ENCODE results near the gene IQCE.

The IQCE gene, protein sequence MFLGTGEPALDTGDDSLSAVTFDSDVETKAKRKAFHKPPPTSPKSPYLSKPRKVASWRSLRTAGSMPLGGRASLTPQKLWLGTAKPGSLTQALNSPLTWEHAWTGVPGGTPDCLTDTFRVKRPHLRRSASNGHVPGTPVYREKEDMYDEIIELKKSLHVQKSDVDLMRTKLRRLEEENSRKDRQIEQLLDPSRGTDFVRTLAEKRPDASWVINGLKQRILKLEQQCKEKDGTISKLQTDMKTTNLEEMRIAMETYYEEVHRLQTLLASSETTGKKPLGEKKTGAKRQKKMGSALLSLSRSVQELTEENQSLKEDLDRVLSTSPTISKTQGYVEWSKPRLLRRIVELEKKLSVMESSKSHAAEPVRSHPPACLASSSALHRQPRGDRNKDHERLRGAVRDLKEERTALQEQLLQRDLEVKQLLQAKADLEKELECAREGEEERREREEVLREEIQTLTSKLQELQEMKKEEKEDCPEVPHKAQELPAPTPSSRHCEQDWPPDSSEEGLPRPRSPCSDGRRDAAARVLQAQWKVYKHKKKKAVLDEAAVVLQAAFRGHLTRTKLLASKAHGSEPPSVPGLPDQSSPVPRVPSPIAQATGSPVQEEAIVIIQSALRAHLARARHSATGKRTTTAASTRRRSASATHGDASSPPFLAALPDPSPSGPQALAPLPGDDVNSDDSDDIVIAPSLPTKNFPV

DNA sequence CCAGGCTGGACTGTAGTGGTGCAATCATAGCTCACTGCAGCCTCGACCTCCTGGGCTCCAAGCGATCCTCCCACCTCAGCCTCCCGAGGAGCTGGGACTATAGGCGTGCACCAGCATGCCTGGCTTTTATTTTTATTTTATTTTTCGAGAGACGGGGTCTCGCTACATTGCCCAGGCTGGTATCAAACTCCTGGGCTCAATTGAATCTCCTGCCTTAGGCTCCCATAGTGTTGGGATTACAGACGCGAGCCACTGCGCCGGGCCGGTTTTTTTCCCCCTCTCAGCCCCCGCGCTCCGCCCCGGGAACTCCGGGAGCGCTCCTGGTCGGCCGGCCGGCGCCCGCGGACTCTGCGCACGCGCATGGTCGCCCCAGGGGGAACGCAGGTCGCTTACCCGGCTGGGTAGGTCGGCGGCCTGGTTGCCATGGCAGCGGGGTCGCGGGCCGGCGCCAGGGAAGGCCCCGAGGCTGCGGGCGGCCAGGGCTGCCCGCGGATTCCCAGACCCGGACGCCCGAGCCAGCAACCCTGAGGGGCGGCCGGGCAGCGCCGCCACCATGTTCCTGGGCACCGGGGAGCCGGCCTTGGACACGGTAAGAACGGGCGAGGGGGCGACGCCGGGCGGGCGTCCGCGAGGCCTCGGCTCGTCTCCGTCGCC, at the start of gene IQCE:
Gene IQCE, plus strand, starts transcription at position 351 of the 654 bp plus-strand sequence. Its CDS starts 203 bp downstream, at position 554.
- Histone ChIP-seq H3K27me3 (replicated peaks; ENCODE audit: control insufficient read depth, insufficient read depth, low read length) (no peaks in the 10 kb centered on the region), H3K36me3 (ENCODE audit: control insufficient read depth, insufficient read depth, low read length) (no peaks in the 10 kb centered on the region), H3K4me3 (replicated peaks; ENCODE audit: low read depth, low read length) (peak within 1 kb of the TSS; percentile 81)
- peak; percentile 92 for DNase-seq (ENCODE audit: extremely low read depth, insufficient read length)
- TF ChIP-seq, protein P1, sequence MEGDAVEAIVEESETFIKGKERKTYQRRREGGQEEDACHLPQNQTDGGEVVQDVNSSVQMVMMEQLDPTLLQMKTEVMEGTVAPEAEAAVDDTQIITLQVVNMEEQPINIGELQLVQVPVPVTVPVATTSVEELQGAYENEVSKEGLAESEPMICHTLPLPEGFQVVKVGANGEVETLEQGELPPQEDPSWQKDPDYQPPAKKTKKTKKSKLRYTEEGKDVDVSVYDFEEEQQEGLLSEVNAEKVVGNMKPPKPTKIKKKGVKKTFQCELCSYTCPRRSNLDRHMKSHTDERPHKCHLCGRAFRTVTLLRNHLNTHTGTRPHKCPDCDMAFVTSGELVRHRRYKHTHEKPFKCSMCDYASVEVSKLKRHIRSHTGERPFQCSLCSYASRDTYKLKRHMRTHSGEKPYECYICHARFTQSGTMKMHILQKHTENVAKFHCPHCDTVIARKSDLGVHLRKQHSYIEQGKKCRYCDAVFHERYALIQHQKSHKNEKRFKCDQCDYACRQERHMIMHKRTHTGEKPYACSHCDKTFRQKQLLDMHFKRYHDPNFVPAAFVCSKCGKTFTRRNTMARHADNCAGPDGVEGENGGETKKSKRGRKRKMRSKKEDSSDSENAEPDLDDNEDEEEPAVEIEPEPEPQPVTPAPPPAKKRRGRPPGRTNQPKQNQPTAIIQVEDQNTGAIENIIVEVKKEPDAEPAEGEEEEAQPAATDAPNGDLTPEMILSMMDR (IDR thresholded peaks at IDR 0.05; ENCODE audit: insufficient read depth, low read length, poor library complexity, severe bottlenecking): no peak

DNA sequence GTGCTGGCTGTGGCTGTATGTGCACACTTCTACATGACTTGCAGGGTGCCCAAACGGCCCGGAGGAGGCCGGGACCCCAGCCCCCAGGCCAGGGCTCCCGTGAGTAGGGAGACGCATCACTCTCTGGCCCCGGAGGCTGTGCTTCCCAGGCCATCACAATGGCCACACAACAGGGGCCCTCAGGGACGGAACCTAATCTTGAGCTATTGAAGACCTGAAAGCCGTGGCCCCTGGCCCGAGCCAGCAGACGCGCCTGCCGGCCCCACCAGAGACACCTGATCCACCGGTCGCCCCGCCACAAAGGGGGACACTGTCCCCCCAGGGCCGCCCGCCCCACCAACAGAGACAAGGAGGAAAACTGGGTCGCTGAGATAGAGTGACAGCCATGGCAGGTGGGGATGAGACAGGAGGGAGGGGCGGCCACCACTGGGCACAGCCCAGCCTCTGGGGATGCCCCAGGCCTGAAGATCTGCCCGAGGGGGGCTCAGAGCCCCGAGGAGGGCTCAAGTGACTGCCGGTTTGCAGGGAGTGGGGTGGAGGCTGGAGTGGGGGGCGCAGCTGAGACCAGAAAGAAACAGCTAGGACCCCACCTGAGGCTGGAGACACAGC, 49.4 kb upstream of the IQCE start:
- TF ChIP-seq, protein P1 (IDR thresholded peaks at IDR 0.05; ENCODE audit: insufficient read depth, low read length, poor library complexity, severe bottlenecking): no peak
- H3K27me3 ChIP-seq (replicated peaks; ENCODE audit: control insufficient read depth, insufficient read depth, low read length): no peaks in the 10 kb centered on the region

DNA sequence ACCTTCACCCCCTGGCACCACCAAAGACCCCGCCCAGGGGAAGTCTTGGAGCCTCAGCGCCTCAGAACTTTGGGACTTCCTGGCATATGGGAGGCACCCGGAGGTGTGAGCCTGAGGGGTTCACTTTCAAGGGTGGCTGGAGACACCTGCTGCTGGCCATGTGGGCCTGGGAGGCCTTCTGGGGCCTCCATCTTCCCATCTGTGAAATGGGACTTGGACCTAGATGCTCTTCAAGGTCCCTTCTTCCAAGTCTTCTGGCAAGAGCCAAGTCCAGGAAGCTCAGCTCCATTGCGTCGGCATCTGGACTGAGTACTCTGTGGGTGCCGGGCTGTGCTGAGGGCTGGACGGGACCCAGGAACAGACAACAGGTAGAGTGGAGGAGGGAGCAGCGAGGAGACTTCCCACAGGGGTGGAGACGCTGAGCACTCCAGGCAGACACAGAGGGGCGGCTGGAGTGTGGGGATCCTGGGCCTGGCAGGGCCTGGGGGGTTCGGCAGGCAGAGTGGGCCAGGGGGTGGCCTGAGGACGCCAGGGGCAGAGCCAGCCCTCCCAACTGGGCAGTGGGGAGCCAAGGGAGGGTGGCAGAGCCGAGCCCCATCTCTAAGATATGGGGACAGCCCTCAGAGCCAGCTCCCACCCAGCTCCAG, 48.5 kb upstream of the IQCE start:
- Histone ChIP-seq H3K4me3 (replicated peaks; ENCODE audit: low read depth, low read length) (no peak overlapping the region), H3K27me3 (replicated peaks; ENCODE audit: control insufficient read depth, insufficient read depth, low read length) (no peaks in the 10 kb centered on the region), H3K36me3 (ENCODE audit: control insufficient read depth, insufficient read depth, low read length) (no peaks in the 10 kb centered on the region)
- DNase-seq (ENCODE audit: extremely low read depth, insufficient read length): no peak
- TF ChIP-seq, protein P1 (IDR thresholded peaks at IDR 0.05; ENCODE audit: insufficient read depth, low read length, poor library complexity, severe bottlenecking): no peak

More for the DNA sequence above, 49.4 kb upstream of the IQCE start:
- Histone ChIP-seq H3K4me3 (replicated peaks; ENCODE audit: low read depth, low read length) (no peak overlapping the region), H3K36me3 (ENCODE audit: control insufficient read depth, insufficient read depth, low read length) (no peaks in the 10 kb centered on the region)
- DNase-seq (ENCODE audit: extremely low read depth, insufficient read length): no peak

DNA sequence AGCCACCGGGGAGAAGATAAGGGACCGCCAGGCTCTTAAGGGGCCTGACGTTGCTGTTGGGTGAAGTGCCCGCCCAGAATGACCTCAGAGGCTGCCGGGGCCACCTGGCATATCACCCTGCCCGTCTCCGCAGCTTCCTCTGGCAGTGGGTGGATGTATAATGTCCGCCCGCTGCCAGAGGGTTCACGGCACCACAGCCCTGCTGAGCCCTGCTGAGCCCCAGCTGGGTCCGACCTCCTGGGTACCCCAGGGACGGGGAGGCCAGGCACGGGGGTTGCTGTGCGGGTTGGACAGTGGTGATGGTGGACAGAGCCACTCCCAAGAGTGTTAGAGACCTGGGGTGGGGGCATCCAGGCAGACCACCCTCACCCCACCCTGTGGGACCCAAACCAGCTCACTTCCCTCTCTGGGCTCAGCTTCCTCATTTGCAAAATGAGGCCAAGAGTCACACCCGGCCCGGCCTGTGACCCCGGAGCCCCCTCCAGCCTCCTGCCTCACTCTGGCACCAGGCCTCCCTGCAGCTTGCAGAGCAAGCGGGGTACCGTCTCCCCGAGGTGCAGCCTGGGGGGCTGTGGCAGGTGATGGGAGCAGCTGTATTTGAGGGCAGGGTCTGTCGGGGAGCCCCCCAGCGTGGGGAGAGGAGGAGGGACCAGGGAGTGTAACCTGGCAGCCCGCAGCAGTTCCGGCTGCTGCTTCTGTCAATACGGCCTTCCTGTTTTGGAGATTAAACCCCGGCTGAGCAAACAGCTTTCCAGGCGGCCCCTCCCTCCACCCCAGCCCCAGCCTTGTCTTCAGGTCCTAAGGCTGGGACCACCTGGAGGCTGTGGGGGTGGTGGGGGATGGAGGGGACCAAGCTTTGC, 47.6 kb upstream of the IQCE start:
- DNase-seq (ENCODE audit: extremely low read depth, insufficient read length): peak; percentile 65
- H3K36me3 ChIP-seq (ENCODE audit: control insufficient read depth, insufficient read depth, low read length): no peaks in the 10 kb centered on the region
- no peak overlapping the region for H3K4me3 ChIP-seq (replicated peaks; ENCODE audit: low read depth, low read length)
- TF ChIP-seq, protein P1 (IDR thresholded peaks at IDR 0.05; ENCODE audit: insufficient read depth, low read length, poor library complexity, severe bottlenecking): no peak
- no peaks in the 10 kb centered on the region for H3K27me3 ChIP-seq (replicated peaks; ENCODE audit: control insufficient read depth, insufficient read depth, low read length)

All from GM06990 (cell line).